Measurements from ENCODE around the gene AMBRA1.

DNA sequence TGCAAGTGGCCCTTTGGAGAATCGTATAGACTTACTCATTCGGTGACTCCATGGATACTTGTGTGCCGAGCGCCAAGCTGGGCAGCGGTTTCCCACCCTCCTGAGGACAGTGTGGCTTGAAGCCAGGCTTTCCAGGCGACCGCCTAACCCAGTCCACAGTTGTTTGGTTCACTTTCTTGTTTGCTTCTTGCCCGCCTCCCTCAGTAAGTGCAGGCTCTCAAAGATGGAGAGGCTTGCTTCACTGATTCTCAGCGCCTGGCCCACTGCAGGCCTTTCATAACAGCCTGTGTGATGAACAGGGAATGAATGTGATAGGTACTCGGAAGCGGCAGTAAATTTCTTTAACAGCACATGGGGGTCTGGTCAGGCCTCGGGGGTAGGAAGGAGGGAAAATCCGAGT, 223.6 kb downstream of the AMBRA1 start:
- TF ChIP-seq, protein P1, sequence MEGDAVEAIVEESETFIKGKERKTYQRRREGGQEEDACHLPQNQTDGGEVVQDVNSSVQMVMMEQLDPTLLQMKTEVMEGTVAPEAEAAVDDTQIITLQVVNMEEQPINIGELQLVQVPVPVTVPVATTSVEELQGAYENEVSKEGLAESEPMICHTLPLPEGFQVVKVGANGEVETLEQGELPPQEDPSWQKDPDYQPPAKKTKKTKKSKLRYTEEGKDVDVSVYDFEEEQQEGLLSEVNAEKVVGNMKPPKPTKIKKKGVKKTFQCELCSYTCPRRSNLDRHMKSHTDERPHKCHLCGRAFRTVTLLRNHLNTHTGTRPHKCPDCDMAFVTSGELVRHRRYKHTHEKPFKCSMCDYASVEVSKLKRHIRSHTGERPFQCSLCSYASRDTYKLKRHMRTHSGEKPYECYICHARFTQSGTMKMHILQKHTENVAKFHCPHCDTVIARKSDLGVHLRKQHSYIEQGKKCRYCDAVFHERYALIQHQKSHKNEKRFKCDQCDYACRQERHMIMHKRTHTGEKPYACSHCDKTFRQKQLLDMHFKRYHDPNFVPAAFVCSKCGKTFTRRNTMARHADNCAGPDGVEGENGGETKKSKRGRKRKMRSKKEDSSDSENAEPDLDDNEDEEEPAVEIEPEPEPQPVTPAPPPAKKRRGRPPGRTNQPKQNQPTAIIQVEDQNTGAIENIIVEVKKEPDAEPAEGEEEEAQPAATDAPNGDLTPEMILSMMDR (IDR thresholded peaks at IDR 0.05; ENCODE audit: insufficient read depth, low read length, poor library complexity, severe bottlenecking), result no peak
- TF ChIP-seq EZH2phosphoT487 (conservative IDR thresholded peaks at IDR 0.05; ENCODE audit: low read length), result no peak
